Measurements from ENCODE around the gene JARID2.
"Not testable (repeated sequence)": the region's sequence is repeated elsewhere in the genome, so short reads cannot be mapped to it uniquely, and the experiment has no call there.

The JARID2 gene

GRCh38 chr6:15290962-15291704 lies 45.3 kb downstream of the JARID2 start:
- DNase-seq = no peak

GRCh38 chr6:15292721-15293302 lies 46.9 kb downstream of the JARID2 start:
- DNase-seq = no peak

DNA sequence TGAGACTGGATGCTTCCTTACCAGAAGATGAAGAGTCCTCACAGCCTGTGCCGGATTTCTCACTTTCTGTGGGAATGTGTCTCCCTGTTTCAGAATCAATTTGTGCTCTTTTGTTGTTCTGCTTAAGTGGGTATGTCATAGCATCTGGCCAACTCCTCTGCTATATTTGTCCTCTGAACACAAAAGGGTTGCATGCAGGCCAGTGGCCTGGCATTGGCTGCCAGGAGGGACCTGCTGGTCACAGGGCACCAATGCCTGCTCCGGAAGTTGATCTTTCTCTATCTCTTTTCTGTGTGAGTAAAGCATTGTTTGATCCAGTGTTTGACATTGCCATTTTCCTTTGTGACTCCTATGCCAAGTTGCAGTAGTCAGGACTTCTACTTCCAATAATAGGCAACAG lies 47.8 kb downstream of the JARID2 start:
- DNase-seq = no peak

DNA sequence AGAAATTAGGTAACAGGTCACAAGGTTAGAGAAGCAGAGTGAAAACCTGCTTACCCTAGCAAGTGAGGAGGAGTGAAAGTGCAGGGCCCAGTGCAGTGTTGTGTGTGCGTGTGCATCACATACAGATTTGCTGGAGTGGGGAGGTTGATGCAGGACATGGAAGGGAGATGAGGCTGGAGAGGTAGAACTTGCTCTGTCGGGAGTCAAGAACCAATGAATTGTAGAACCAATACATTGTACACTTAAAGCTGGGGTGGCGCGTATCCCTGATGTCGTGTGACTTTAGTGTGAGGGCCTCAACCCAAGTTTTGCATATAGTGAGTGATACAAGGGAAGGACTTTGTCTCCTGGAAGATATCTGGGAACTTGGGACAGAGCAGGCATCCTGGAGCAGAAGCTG lies 48.6 kb downstream of the JARID2 start:
- DNase-seq = no peak

- no peak for DNase-seq
These were observed 50.4 kb downstream of the JARID2 start for GRCh38 chr6:15296249-15296648.

DNA sequence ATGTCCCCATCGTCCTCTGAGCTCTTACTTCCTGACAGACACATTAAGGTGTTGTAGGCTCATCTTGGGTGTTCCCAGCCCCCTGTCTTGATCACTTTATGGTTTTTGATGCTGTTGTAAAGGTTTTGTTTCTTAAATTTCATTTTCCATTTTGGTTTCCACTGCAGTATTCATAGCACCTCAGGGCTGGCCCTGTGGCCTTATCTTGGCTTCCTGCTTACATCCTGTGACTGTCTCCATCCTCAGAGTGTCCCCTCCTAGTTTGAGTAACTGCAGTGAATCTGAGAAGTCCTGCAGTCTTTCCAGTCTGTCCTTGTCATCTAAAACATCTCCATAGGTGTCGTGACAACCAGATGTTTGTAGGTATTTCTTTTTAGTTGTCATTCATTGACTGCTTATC lies 50.9 kb downstream of the JARID2 start:
- no peak for DNase-seq

DNA sequence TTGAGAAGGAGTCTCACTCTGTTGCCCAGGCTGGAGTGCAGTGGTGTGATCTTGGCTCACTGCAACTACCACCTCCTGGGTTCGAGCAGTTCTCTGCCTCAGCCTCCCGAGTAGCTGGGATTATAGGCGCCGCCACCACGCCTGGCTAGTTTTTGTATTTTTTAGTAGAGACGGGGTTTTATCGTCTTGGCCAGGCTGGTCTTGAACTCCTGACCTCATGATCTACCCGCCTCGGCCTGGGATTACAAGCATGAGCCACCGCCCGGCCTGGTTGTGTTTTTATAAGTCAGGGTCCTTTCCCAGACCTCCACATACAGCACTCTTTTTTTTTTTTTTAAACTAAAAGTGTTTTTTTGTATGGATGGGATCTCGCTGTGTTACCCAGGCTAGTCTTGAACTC lies 51.3 kb downstream of the JARID2 start:
- DNase-seq = not testable (repeated sequence)

GRCh38 chr6:15297895-15298590 lies 52.2 kb downstream of the JARID2 start:
- DNase-seq = no peak

GRCh38 chr6:15299430-15300131 lies 53.7 kb downstream of the JARID2 start:
- no peak for DNase-seq

GRCh38 chr6:15301179-15302006 lies 55.5 kb downstream of the JARID2 start:
- no peak for DNase-seq

GRCh38 chr6:15303162-15303919 lies 57.5 kb downstream of the JARID2 start:
- DNase-seq = no peak

DNA sequence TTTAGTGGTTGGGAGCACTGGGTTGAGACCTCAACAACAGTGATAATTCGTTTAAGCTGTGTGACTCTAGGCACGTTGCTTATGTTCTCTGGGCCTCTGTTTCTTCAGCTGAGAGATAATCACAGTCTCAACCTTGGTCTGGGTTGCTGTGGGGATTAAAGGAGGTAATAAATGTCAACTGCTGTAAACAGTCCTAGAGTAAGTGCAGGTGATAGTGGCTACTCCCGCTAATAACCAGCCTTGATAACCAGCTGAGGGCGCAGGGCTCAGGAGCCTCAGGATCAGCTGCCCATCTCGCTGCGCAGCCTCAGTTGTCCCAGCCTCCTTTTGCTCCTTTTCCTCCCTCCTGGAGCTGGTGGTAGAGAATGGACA lies 58.0 kb downstream of the JARID2 start:
- DNase-seq = no peak

DNA sequence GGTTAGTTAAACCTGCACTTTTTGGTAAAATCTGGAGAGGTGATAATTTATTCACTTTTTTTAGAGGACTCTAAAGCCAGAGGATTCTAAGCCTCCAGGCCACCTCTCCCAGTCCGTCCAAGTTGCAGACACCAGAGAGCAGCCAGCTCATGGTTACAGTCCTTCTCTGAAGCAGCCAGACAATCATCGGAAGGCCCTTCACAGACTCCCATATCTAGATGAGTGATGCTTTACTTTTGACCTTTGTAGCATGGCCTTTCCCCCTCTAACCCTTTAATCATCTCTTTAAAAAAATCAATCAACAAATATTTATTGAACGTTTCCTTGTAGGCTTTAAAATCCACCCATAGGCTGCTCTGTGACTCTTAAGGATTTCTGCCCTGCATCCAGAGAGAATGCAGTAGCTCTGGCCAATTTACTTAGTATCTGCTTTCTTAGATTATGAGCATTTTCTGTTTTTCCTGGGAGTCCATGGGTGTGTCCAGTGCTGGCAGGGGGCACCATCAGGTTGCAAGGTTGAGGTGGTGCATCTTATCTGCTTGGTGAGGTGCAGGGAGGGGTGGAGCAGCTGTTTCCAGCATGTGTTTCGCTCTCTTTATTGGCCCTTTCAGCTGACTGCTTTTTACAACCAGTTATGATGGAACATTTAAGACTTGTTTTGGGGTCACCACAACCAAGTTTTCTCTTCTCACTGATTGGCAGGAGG lies 58.6 kb downstream of the JARID2 start:
- no peak for DNase-seq

DNA sequence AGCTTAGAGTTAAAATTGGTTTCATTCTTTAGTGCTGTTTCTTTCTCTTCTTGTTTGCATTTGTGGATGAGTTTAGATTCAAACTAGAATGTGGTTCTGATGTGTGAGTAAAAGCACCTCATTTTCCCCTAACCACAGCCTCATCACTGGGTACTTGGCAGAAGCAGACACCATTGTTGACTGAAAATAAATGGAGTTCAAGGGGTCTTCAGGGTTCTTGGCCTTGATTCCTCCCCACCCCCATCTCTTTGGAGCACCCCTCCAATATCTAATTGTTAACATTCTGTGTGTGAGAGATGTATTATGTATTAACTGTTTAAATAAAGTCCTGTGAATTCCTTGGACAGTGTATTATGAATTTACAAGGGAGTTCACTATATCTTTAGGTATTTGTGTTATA lies 59.6 kb downstream of the JARID2 start:
- DNase-seq = no peak

- DNase-seq = no peak
These were observed 60.0 kb downstream of the JARID2 start for GRCh38 chr6:15305909-15306308.

GRCh38 chr6:15308435-15309213 lies 62.8 kb downstream of the JARID2 start:
- DNase-seq = no peak

GRCh38 chr6:15309611-15310283 lies 63.9 kb downstream of the JARID2 start:
- no peak for DNase-seq

GRCh38 chr6:15310680-15311079 lies 64.8 kb downstream of the JARID2 start:
- no peak for DNase-seq

DNA sequence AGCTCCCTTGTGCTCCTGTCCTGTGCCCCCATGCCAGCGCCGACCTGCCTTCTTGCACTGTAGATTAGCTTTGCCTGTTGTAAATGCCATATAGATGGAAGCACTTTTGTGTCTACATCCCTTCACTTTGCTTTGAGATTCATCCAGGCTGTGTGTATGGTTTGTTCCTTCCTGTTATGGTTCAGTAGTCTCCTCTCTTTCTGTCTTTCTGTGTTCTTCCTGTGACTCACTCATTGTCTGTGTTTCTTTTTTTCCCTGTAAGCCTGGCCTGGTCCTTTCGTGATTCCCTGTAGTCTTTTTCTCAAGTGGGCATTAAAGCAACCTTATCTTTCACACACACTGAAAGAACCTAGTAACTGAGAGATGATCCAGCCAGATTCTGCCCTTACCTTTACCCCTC lies 66.6 kb downstream of the JARID2 start:
- DNase-seq = no peak

DNA sequence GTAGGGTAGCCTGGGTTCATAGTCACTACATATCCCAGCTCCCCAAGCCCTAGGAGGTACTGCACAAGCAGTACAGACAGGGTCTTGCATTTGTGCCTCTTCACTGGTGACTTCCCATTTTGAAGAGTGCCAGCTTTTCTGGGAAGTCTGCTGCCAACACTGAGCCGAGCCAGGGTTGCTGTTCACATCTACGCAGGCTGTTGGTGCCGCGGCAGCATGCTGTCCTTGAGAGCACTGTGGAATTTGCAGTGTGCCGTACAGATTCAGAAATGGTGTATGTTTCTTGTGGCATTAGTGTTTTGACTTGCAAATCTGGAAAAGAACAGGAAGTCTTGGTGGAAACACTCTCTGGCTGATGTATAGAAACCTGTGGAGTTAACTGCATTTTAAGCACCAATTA lies 67.5 kb downstream of the JARID2 start:
- DNase-seq = no peak

Measured in NCI-H1436 (cell line).